ENCODE measurements around the gene SNN. TPM values are rescaled to one million over a fixed set of nuclear protein-coding genes. Genes with fewer than 3 reads are reported as not detected.

The SNN gene
- total RNA-seq, 1 experiment from 2014 or later, result 12.0 TPM

GRCh38 chr16:11630046-11630767 is 38.0 kb upstream of the SNN start:
- H3K27ac ChIP-seq, result no peak overlapping the region
- no peaks in the 10 kb centered on the region for H3K27me3 ChIP-seq
- H3K4me3 ChIP-seq, result no peak overlapping the region
- H3K9me3 ChIP-seq (replicated peaks), result no peaks in the 10 kb centered on the region
- H3K36me3 ChIP-seq, result no peaks in the 10 kb centered on the region
- peaks cover 5% of the 10 kb centered on the region; the same call in 1 of the 2 replicates for H3K4me1 ChIP-seq
- DNase-seq, result peak in 1 of 2 experiments; percentile 31

- no peak overlapping the region for H3K27ac ChIP-seq
- H3K4me3 ChIP-seq, result no peak overlapping the region
- no peaks in the 10 kb centered on the region for H3K36me3 ChIP-seq
- DNase-seq, result no peak
- no peaks in the 10 kb centered on the region for H3K9me3 ChIP-seq (replicated peaks)
- no peaks in the 10 kb centered on the region for H3K27me3 ChIP-seq
- peaks cover 5% of the 10 kb centered on the region; the same call in 1 of the 2 replicates for H3K4me1 ChIP-seq
Observed at GRCh38 chr16:11630768-11631056, 37.5 kb upstream of the SNN start.

GRCh38 chr16:11631214-11631613 is 37.0 kb upstream of the SNN start:
- H3K4me1 ChIP-seq, result peaks cover 5% of the 10 kb centered on the region; the same call in 1 of the 2 replicates
- no peaks in the 10 kb centered on the region for H3K27me3 ChIP-seq
- no peak overlapping the region for H3K4me3 ChIP-seq
- no peaks in the 10 kb centered on the region for H3K36me3 ChIP-seq
- no peaks in the 10 kb centered on the region for H3K9me3 ChIP-seq (replicated peaks)
- H3K27ac ChIP-seq, result no peak overlapping the region
- DNase-seq, result no peak

DNA sequence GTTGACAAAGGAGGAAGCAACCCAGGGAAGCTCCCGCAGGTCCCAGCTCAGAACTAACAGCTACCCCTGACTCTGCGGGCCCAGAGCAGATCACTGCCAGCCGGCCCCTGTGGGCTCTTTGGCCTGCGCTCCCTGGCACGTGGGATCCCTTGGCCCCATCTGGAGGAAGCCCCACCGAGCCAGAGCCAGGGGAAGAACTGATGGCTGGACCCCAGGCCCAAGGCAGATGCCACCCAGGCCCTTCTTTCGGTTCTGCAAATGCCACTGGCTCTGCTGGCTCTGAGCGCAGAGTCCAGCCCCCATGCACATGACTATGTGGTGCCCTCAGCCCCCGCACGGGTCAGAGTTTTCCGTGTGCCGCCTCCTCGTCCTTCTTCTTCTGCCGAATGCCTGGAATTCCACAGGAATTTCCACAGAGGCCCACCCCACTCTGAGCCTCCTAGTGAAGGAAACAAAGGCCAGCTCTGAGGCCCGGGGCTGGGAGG is 35.8 kb upstream of the SNN start:
- no peaks in the 10 kb centered on the region for H3K27me3 ChIP-seq
- DNase-seq, result no peak
- H3K27ac ChIP-seq, result no peak overlapping the region
- H3K4me3 ChIP-seq, result no peak overlapping the region
- H3K9me3 ChIP-seq (replicated peaks), result no peaks in the 10 kb centered on the region
- peaks cover 5% of the 10 kb centered on the region; the same call in 1 of the 2 replicates for H3K4me1 ChIP-seq
- H3K36me3 ChIP-seq, result no peaks in the 10 kb centered on the region

GRCh38 chr16:11633113-11633512 is 35.1 kb upstream of the SNN start:
- Histone ChIP-seq H3K4me1 (peaks cover 5% of the 10 kb centered on the region; the same call in 1 of the 2 replicates), H3K36me3 (no peaks in the 10 kb centered on the region), H3K9me3 (replicated peaks) (no peaks in the 10 kb centered on the region), H3K27me3 (no peaks in the 10 kb centered on the region), H3K27ac (no peak overlapping the region), H3K4me3 (no peak overlapping the region)
- DNase-seq, result no peak

- H3K36me3 ChIP-seq, result no peaks in the 10 kb centered on the region
- no peaks in the 10 kb centered on the region for H3K9me3 ChIP-seq (replicated peaks)
- H3K4me3 ChIP-seq, result no peak overlapping the region
- H3K4me1 ChIP-seq, result peaks cover 4% of the 10 kb centered on the region; the same call in 1 of the 2 replicates
- H3K27me3 ChIP-seq, result no peaks in the 10 kb centered on the region
- DNase-seq, result no peak
- H3K27ac ChIP-seq, result no peak overlapping the region
Observed at GRCh38 chr16:11634312-11634711, 33.9 kb upstream of the SNN start.

- H3K9me3 ChIP-seq (replicated peaks), result no peaks in the 10 kb centered on the region
- H3K36me3 ChIP-seq, result no peaks in the 10 kb centered on the region
- no peak for DNase-seq
- peaks cover 7% of the 10 kb centered on the region for H3K4me1 ChIP-seq
- no peak overlapping the region for H3K4me3 ChIP-seq
- H3K27ac ChIP-seq, result no peak overlapping the region
- H3K27me3 ChIP-seq, result no peaks in the 10 kb centered on the region
Observed at GRCh38 chr16:11635113-11635652, 33.1 kb upstream of the SNN start.

DNA sequence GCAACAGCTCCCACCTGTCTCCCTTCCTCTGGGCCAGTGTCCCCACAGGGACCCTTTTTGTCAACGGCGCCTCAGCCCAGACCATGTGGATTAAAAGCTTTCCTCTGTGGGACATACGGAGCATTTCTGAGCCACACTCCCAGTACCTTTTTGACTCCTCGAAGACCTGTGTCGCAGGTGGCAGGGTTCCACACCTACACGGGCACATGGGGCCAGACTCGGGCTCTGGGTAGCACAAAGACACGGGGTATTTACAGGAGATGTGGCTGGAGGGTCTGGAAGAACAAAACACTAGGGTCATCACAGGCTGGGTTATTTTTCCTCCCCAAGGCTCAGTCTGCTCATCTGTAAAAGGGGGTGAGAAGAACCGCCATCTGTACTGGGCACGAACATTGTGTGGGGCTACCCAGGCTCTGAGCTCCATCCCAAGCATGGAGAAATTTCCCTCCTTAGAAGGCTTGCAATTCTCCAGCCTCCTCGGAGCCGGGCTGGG is 32.5 kb upstream of the SNN start:
- Histone ChIP-seq H3K36me3 (no peaks in the 10 kb centered on the region), H3K4me1 (peaks cover 10% of the 10 kb centered on the region), H3K27me3 (no peaks in the 10 kb centered on the region), H3K4me3 (no peak overlapping the region), H3K27ac (no peak overlapping the region), H3K9me3 (replicated peaks) (no peaks in the 10 kb centered on the region)
- DNase-seq, result no peak

GRCh38 chr16:11636172-11636721 is 32.0 kb upstream of the SNN start:
- Histone ChIP-seq H3K27ac (no peak overlapping the region), H3K9me3 (replicated peaks) (no peaks in the 10 kb centered on the region), H3K4me1 (peaks cover 15% of the 10 kb centered on the region), H3K4me3 (no peak overlapping the region), H3K27me3 (no peaks in the 10 kb centered on the region), H3K36me3 (no peaks in the 10 kb centered on the region)
- DNase-seq, result no peak

GRCh38 chr16:11637320-11637719 is 30.9 kb upstream of the SNN start:
- H3K4me1 ChIP-seq, result peaks cover 18% of the 10 kb centered on the region
- no peak for DNase-seq
- no peak overlapping the region for H3K27ac ChIP-seq

GRCh38 chr16:11638140-11638539 is 30.1 kb upstream of the SNN start:
- H3K36me3 ChIP-seq, result no peaks in the 10 kb centered on the region
- H3K9me3 ChIP-seq (replicated peaks), result no peaks in the 10 kb centered on the region
- no peak overlapping the region for H3K4me3 ChIP-seq
- no peaks in the 10 kb centered on the region for H3K27me3 ChIP-seq
- peaks cover 18% of the 10 kb centered on the region for H3K4me1 ChIP-seq
- DNase-seq, result no peak
- no peak overlapping the region for H3K27ac ChIP-seq

More at GRCh38 chr16:11637320-11637719, 30.9 kb upstream of the SNN start:
- Histone ChIP-seq H3K4me3 (no peak overlapping the region), H3K27me3 (no peaks in the 10 kb centered on the region), H3K9me3 (replicated peaks) (no peaks in the 10 kb centered on the region), H3K36me3 (no peaks in the 10 kb centered on the region)

GRCh38 chr16:11639008-11639562 is 29.2 kb upstream of the SNN start:
- DNase-seq, result no peak
- H3K9me3 ChIP-seq (replicated peaks), result no peaks in the 10 kb centered on the region
- no peak overlapping the region for H3K4me3 ChIP-seq
- peaks cover 18% of the 10 kb centered on the region for H3K4me1 ChIP-seq
- no peak overlapping the region for H3K27ac ChIP-seq
- no peaks in the 10 kb centered on the region for H3K36me3 ChIP-seq
- no peaks in the 10 kb centered on the region for H3K27me3 ChIP-seq

GRCh38 chr16:11639925-11640899 is 28.0 kb upstream of the SNN start:
- Histone ChIP-seq H3K4me1 (peaks cover 18% of the 10 kb centered on the region), H3K27me3 (no peaks in the 10 kb centered on the region), H3K27ac (peak overlapping the region; percentile 60), H3K9me3 (replicated peaks) (no peaks in the 10 kb centered on the region), H3K4me3 (no peak overlapping the region), H3K36me3 (no peaks in the 10 kb centered on the region)
- DNase-seq, result peak; percentile 87 to 92

Measured in SJCRH30 (cell line).